Endothelial cell of umbilical vein (primary cell): ENCODE results near the gene AUTS2. TPM values are rescaled to one million over a fixed set of nuclear protein-coding genes. Genes with fewer than 3 reads are reported as not detected.

Experiments
- BruUV-seq: library from RNA; stranded (reverse); fragments of 400-500 nt; replicated peaks from 2 replicates; lab custom pipeline; 2021; lab: Mats Ljungman, UMichigan
- CTCF ChIA-PET: fragments of 300-600, 350-600 bp; sonication (Branson Sonifier 250); formaldehyde crosslinking; loops from one replicate; lab custom pipeline; 2021; ENCODE audit warnings: antibody characterized with exemption, inconsistent platforms; lab: Charles Lee
- POLR2A ChIA-PET: fragments of 300-600, 350-600 bp; sonication (Branson Sonifier 250); formaldehyde crosslinking; loops from one replicate; lab custom pipeline; 2021; ENCODE audit warnings: antibody characterized with exemption, inconsistent platforms; lab: Charles Lee
- DNase-seq: peaks from one replicate; pipeline ENCODE4 v3.0.0-alpha.2; 2011; ENCODE audit warnings: low read depth, low spot score
- FAIRE-seq: peaks from 2 replicates; lab custom pipeline; 2011; peaks lifted over from hg19 to GRCh38; lab: Jason Lieb, UNC
- H2AFZ ChIP-seq: 2 replicates; pipeline ENCODE4 v1.6.0; 2012; ENCODE audit warnings: low read depth, low read length, control low read depth, inconsistent platforms
- H3K27ac ChIP-seq: 2 replicates; pipeline ENCODE4 v1.5.1; 2011; ENCODE audit warnings: low read depth, mild to moderate bottlenecking, control low read depth, low read length, moderate library complexity; ENCODE audit not compliant: insufficient read depth
- H3K27me3 ChIP-seq, 2 experiments: 2 replicates each; pipeline versions ENCODE4 v1.6.0 to v1.6.1; 2011; ENCODE audit warnings: low read length in 2 of 2, mixed read lengths in 1 of 2; ENCODE audit not compliant: control insufficient read depth in 2 of 2, insufficient read depth in 2 of 2
- H3K36me3 ChIP-seq, 2 experiments: 2 replicates in 1 of 2; 3 replicates in 1 of 2; pipeline ENCODE4 v1.5.1; 2011; ENCODE audit warnings: low read length in 2 of 2, mild to moderate bottlenecking in 1 of 2, moderate library complexity in 1 of 2; ENCODE audit not compliant: control insufficient read depth in 2 of 2, insufficient read depth in 2 of 2; ENCODE audit errors: extremely low read depth in 1 of 2
- H3K4me1 ChIP-seq: 3 replicates; pipeline ENCODE4 v1.5.1; 2011; ENCODE audit warnings: mild to moderate bottlenecking, low read length; ENCODE audit not compliant: control insufficient read depth, insufficient read depth; ENCODE audit errors: extremely low read depth
- H3K4me2 ChIP-seq: 2 replicates; pipeline ENCODE4 v1.6.1; 2011; ENCODE audit warnings: low read length, control low read depth, mixed read lengths; ENCODE audit not compliant: insufficient read depth
- H3K4me3 ChIP-seq, 3 experiments: fragments of 200-600 bp in 1 of 3; sonication (generic), shearing (Covaris generic) in 1 of 3; replicated peaks in 1 of 3; 2 replicates each; pipeline ENCODE4 v1.5.1; 2011 to 2016; ENCODE audit warnings: control low read depth in 3 of 3, low read length in 3 of 3, mild to moderate bottlenecking in 2 of 3, inconsistent platforms in 1 of 3, low read depth in 1 of 3, moderate library complexity in 1 of 3; ENCODE audit not compliant: insufficient read depth in 1 of 3
- H3K79me2 ChIP-seq: 2 replicates; pipeline ENCODE4 v1.6.0; 2012; ENCODE audit warnings: low read length, inconsistent platforms; ENCODE audit not compliant: control insufficient read depth, insufficient read depth
- H3K9ac ChIP-seq: replicated peaks from 2 replicates; pipeline ENCODE3; 2011; ENCODE audit warnings: low read length, control low read depth; ENCODE audit not compliant: insufficient read depth; ENCODE audit errors: extremely low read depth
- H3K9me1 ChIP-seq: replicated peaks from 3 replicates; pipeline ENCODE4 v1.6.0; 2011; ENCODE audit warnings: mild to moderate bottlenecking, low read length; ENCODE audit not compliant: control insufficient read depth, insufficient read depth; ENCODE audit errors: extremely low read depth
- H3K9me3 ChIP-seq: replicated peaks from 2 replicates; pipeline ENCODE4 v1.5.1; 2012; ENCODE audit warnings: low read length, inconsistent platforms; ENCODE audit not compliant: control insufficient read depth, insufficient read depth
- H4K20me1 ChIP-seq: replicated peaks from 2 replicates; pipeline ENCODE3; 2011; ENCODE audit warnings: mild to moderate bottlenecking, low read length; ENCODE audit not compliant: control insufficient read depth, insufficient read depth; ENCODE audit errors: extremely low read depth
- EZH2 ChIP-seq: IDR thresholded peaks from 2 replicates; pipeline ENCODE4 v1.6.1; 2012; ENCODE audit warnings: borderline replicate concordance, low read depth, mild to moderate bottlenecking, moderate library complexity, low read length, inconsistent platforms; ENCODE audit not compliant: severe bottlenecking
- FOS ChIP-seq: IDR thresholded peaks from 2 replicates; pipeline ENCODE4 v1.6.1; 2011; ENCODE audit warnings: mild to moderate bottlenecking, low read length, moderate library complexity, borderline replicate concordance; ENCODE audit not compliant: insufficient read depth
- GATA2 ChIP-seq: IDR thresholded peaks from 2 replicates; pipeline ENCODE4 v1.7.0; 2011; ENCODE audit warnings: low read depth, mild to moderate bottlenecking, moderate library complexity, mixed read lengths, low read length; ENCODE audit not compliant: insufficient read length, insufficient read depth
- JUN ChIP-seq: IDR thresholded peaks from 2 replicates; pipeline ENCODE4 v1.6.1; 2011; ENCODE audit warnings: borderline replicate concordance, low read depth; ENCODE audit not compliant: insufficient read length, insufficient read depth
- MYC ChIP-seq: IDR thresholded peaks from one replicate; pipeline ENCODE4 v1.6.1; 2011; ENCODE audit warnings: mild to moderate bottlenecking, low read depth, low read length
- POLR2A ChIP-seq: IDR thresholded peaks from 2 replicates; pipeline ENCODE4 v1.6.1; 2012; ENCODE audit warnings: low read depth, mild to moderate bottlenecking, control low read depth, low read length
- POLR2AphosphoS5 ChIP-seq: IDR thresholded peaks from 2 replicates; pipeline ENCODE4 v1.6.1; 2012; ENCODE audit warnings: low read depth, mild to moderate bottlenecking, control low read depth, low read length, moderate library complexity; ENCODE audit not compliant: insufficient read depth
- dilution Hi-C: fragments of 300-500 bp; cut with MboI; formaldehyde crosslinking; loops from one replicate; pipeline ENCODE4 v1.15.0; 2019; ENCODE audit warnings: low sequenced_read_pairs; ENCODE audit not compliant: extremely low pct_ligation_motif_present
- intact Hi-C: fragments of 100-400 bp; cut with micrococcal nuclease; formaldehyde crosslinking; loops from one replicate; pipeline ENCODE4 v1.10.0; 2022
- polyA plus RNA-seq, 4 experiments: library from polyadenylated mRNA; depleted of rRNA in 3 of 4; stranded (reverse) in 3 of 4; unstranded in 1 of 4; fragments of >200 nt; gene quantifications; 2 replicates each; pipeline versions ENCODE4 v1.2.1 to v1.2.3, GENCODE V29; 2011 to 2012; ENCODE audit warnings: missing spikeins in 1 of 4
- total RNA-seq: library from RNA; stranded (reverse); gene quantifications from 2 replicates; pipeline ENCODE4 v1.2.3, GENCODE V29; 2021
- TF ChIP-seq, protein P1 (sequence below): IDR thresholded peaks from 2 replicates; pipeline ENCODE4 v1.6.1; 2011; ENCODE audit not compliant: insufficient read depth, insufficient read length
- TF ChIP-seq, protein P2 (sequence below), 2 donors: IDR thresholded peaks; 1 replicate in 1 of 2; 2 replicates in 1 of 2; pipeline ENCODE4 v1.5.1; 2011; ENCODE audit warnings: low read length in 2 of 2, mild to moderate bottlenecking in 2 of 2, moderate library complexity in 2 of 2, control low read depth in 1 of 2, inconsistent platforms in 1 of 2, low read depth in 1 of 2; ENCODE audit not compliant: insufficient read depth in 1 of 2; ENCODE audit errors: extremely low read depth in 1 of 2

The AUTS2 gene
- total and polyA plus RNA-seq, 2 donors (not counting 3 experiments of a cell fraction or from before 2014, with no cell fraction given): 0.59 to 8.0 TPM

DNA sequence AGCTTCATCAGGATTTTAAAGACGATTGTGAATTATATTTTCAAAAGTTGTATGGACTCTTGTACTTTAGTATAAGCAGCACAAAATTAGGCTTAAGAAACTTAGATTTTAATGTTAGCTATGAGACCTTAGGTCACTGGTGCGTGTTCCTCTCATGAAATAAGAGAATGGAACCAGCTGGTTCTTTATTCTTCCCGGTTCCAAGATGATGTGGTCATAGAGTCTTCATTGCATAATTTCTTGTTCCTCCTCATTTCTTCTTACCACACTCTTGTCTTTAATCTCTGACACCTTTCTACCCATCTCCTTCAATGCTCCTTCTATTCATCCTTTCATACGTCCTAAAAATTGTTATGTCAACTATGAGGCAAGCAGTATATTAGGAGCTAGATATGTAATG lies 437.2 kb downstream of the AUTS2 start:
- no peak overlapping the region for H3K4me3 ChIP-seq
- no peaks in the 10 kb centered on the region for H3K9me3 ChIP-seq
- H3K9ac ChIP-seq: no peak overlapping the region
- no peaks in the 10 kb centered on the region for H3K36me3 ChIP-seq
- FAIRE-seq (no peak), DNase-seq (no peak)
- H3K4me1 ChIP-seq: no peaks in the 10 kb centered on the region
- no peaks in the 10 kb centered on the region for H3K79me2 ChIP-seq
- no peaks in the 10 kb centered on the region for H3K27me3 ChIP-seq
- dilution Hi-C loops (no loop called here), intact Hi-C loops (no loop called here)
- CTCF ChIA-PET: no interaction called here
- H3K4me2 ChIP-seq: no peak overlapping the region
- no peaks in the 10 kb centered on the region for H3K9me1 ChIP-seq
- POLR2A ChIA-PET: interaction anchor here (0.5 kb wide), 1 partner anchor 514 kb away, joined by 10 read pairs; no protein-coding TSS in a partner anchor
- no peak overlapping the region for H2AFZ ChIP-seq
- TF ChIP-seq FOS: no peak
- no peak for TF ChIP-seq EZH2
- TF ChIP-seq, protein P1, sequence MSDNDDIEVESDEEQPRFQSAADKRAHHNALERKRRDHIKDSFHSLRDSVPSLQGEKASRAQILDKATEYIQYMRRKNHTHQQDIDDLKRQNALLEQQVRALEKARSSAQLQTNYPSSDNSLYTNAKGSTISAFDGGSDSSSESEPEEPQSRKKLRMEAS: no peak
- TF ChIP-seq, protein P2, sequence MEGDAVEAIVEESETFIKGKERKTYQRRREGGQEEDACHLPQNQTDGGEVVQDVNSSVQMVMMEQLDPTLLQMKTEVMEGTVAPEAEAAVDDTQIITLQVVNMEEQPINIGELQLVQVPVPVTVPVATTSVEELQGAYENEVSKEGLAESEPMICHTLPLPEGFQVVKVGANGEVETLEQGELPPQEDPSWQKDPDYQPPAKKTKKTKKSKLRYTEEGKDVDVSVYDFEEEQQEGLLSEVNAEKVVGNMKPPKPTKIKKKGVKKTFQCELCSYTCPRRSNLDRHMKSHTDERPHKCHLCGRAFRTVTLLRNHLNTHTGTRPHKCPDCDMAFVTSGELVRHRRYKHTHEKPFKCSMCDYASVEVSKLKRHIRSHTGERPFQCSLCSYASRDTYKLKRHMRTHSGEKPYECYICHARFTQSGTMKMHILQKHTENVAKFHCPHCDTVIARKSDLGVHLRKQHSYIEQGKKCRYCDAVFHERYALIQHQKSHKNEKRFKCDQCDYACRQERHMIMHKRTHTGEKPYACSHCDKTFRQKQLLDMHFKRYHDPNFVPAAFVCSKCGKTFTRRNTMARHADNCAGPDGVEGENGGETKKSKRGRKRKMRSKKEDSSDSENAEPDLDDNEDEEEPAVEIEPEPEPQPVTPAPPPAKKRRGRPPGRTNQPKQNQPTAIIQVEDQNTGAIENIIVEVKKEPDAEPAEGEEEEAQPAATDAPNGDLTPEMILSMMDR (IDR thresholded peaks at IDR 0.05; ENCODE audit: extremely low read depth in 1 of 2, insufficient read depth in 1 of 2, low read depth in 1 of 2, low read length in 2 of 2): no peak
- TF ChIP-seq MYC: no peak
- no peak for TF ChIP-seq POLR2AphosphoS5
- TF ChIP-seq GATA2: no peak
- no peak for TF ChIP-seq JUN
- no peak for TF ChIP-seq POLR2A
- no peaks in the 10 kb centered on the region for H4K20me1 ChIP-seq
- no TSS peak for BruUV-seq
- no peak overlapping the region for H3K27ac ChIP-seq
